Measurements from ENCODE around the gene SLAIN2. TPM values are rescaled to one million over a fixed set of nuclear protein-coding genes. Genes with fewer than 3 reads are reported as not detected.

Gene SLAIN2
- total and polyA plus RNA-seq, 12 donors: 7.5 to 181 (median 46.6) TPM

GRCh38 chr4:48461000-48461399 is 119.7 kb downstream of the SLAIN2 start:
- intact Hi-C loops (cut with DNase I): no loop called here
- no peak for DNase-seq

DNA sequence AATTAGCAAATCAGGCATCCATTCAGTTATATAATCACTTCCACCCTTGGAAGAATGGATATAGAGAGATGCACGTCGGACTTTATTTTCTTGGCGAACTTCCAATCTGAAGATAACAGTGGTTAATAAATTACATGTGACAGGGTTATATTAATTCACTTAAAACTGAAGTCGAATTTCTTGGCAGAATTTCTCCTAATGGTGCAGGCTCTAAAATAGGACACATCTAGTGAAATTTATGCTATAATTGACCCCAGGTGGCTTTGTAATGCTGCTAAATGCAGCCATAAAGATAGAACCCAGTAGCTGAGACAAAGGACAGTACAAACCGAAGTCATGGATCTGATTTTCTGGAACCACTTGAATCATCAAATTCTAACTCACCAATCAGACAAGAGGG is 121.0 kb downstream of the SLAIN2 start:
- H3K9me3 ChIP-seq (replicated peaks in 1 of 3): no peaks in the 10 kb centered on the region
- WGBS, 4 donors: 28 to 40% (median 28%) methylated on average over 5 of the region's 5 CpGs
- no peaks in the 10 kb centered on the region for H3K36me3 ChIP-seq (replicated peaks in 1 of 2)
- no peaks in the 10 kb centered on the region for H3K27me3 ChIP-seq
- intact Hi-C loops (cut with DNase I): no loop called here
- H3K4me1 ChIP-seq (replicated peaks in 1 of 2): no peaks in the 10 kb centered on the region
- TF ChIP-seq, protein P1, sequence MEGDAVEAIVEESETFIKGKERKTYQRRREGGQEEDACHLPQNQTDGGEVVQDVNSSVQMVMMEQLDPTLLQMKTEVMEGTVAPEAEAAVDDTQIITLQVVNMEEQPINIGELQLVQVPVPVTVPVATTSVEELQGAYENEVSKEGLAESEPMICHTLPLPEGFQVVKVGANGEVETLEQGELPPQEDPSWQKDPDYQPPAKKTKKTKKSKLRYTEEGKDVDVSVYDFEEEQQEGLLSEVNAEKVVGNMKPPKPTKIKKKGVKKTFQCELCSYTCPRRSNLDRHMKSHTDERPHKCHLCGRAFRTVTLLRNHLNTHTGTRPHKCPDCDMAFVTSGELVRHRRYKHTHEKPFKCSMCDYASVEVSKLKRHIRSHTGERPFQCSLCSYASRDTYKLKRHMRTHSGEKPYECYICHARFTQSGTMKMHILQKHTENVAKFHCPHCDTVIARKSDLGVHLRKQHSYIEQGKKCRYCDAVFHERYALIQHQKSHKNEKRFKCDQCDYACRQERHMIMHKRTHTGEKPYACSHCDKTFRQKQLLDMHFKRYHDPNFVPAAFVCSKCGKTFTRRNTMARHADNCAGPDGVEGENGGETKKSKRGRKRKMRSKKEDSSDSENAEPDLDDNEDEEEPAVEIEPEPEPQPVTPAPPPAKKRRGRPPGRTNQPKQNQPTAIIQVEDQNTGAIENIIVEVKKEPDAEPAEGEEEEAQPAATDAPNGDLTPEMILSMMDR (IDR thresholded peaks at IDR 0.05): no peak
- TF ChIP-seq POLR2A (IDR thresholded peaks at IDR 0.05): no peak
- no peak for DNase-seq
- no peak overlapping the region for H3K4me3 ChIP-seq
- H3K27ac ChIP-seq: no peak overlapping the region

More at GRCh38 chr4:48461000-48461399, 119.7 kb downstream of the SLAIN2 start:
- no peaks in the 10 kb centered on the region for H3K36me3 ChIP-seq (replicated peaks in 1 of 2)
- TF ChIP-seq POLR2A (IDR thresholded peaks at IDR 0.05): no peak
- TF ChIP-seq, protein P1 (IDR thresholded peaks at IDR 0.05): no peak
- no peaks in the 10 kb centered on the region for H3K9me3 ChIP-seq (replicated peaks in 1 of 3)
- no peak overlapping the region for H3K27ac ChIP-seq
- no peak overlapping the region for H3K4me3 ChIP-seq
- no peaks in the 10 kb centered on the region for H3K4me1 ChIP-seq (replicated peaks in 1 of 2)
- H3K27me3 ChIP-seq: no peaks in the 10 kb centered on the region

GRCh38 chr4:48467442-48467841 is 126.1 kb downstream of the SLAIN2 start:
- intact Hi-C loops (cut with DNase I): no loop called here
- H3K4me3 ChIP-seq: no peak overlapping the region
- no peak overlapping the region for H3K27ac ChIP-seq
- H3K27me3 ChIP-seq: no peaks in the 10 kb centered on the region
- H3K36me3 ChIP-seq (replicated peaks in 1 of 2): no peaks in the 10 kb centered on the region
- 56 to 72% (median 65%) methylated on average over 2 of the region's 2 CpGs for WGBS, 4 donors
- no peaks in the 10 kb centered on the region for H3K9me3 ChIP-seq (replicated peaks in 1 of 3)
- no peak for TF ChIP-seq POLR2A (IDR thresholded peaks at IDR 0.05)
- TF ChIP-seq, protein P1 (IDR thresholded peaks at IDR 0.05): no peak
- DNase-seq: no peak
- no peaks in the 10 kb centered on the region for H3K4me1 ChIP-seq (replicated peaks in 1 of 2)

DNA sequence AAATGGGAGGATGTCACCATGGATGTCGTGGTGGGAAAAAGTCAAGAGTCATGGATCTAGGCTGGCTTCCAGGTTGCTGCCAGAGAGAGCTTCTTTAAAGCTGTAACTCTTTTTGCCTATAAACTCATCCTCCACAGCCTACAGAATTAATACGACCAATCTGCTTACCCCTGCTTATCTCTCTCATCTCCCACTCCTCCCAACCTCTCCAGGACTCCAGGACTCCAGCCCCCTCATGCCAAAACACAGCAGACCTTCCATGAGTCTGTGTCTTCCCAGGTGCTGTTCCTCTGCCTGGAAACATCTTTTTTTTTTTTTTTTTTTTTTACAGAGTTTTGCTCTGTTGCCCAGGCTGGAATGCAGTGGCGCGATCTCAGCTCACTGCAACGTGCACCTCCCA is 126.6 kb downstream of the SLAIN2 start:
- intact Hi-C loops (cut with DNase I): no loop called here

More for the DNA sequence above, 126.6 kb downstream of the SLAIN2 start:
- no peak overlapping the region for H3K27ac ChIP-seq
- no peaks in the 10 kb centered on the region for H3K4me1 ChIP-seq (replicated peaks in 1 of 2)
- no peak overlapping the region for H3K4me3 ChIP-seq
- no peaks in the 10 kb centered on the region for H3K36me3 ChIP-seq (replicated peaks in 1 of 2)
- 55 to 74% (median 70%) methylated on average over 4 to 5 of the region's 5 CpGs for WGBS, 4 donors
- no peak for DNase-seq
- TF ChIP-seq POLR2A (IDR thresholded peaks at IDR 0.05): no peak
- TF ChIP-seq, protein P1 (IDR thresholded peaks at IDR 0.05): no peak
- H3K9me3 ChIP-seq (replicated peaks in 1 of 3): no peaks in the 10 kb centered on the region
- H3K27me3 ChIP-seq: no peaks in the 10 kb centered on the region
